Measurements from ENCODE around the gene FBXL15. TPM values are rescaled to one million over a fixed set of nuclear protein-coding genes. Genes with fewer than 3 reads are reported as not detected.

The FBXL15 gene
- total and polyA plus RNA-seq, 2 experiments from 2014 or later, result 18.5 to 36.1 TPM

DNA sequence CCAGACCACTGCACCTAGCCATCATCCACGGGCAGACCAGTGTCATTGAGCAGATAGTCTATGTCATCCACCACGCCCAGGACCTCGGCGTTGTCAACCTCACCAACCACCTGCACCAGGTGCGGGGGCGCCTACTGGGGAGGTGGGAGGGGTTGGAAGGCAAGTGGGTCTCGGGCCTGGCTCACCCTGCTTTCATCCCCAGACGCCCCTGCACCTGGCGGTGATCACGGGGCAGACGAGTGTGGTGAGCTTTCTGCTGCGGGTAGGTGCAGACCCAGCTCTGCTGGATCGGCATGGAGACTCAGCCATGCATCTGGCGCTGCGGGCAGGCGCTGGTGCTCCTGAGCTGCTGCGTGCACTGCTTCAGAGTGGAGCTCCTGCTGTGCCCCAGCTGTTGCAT, 20.6 kb upstream of the FBXL15 start (continued):
- TF ChIP-seq, protein P1, sequence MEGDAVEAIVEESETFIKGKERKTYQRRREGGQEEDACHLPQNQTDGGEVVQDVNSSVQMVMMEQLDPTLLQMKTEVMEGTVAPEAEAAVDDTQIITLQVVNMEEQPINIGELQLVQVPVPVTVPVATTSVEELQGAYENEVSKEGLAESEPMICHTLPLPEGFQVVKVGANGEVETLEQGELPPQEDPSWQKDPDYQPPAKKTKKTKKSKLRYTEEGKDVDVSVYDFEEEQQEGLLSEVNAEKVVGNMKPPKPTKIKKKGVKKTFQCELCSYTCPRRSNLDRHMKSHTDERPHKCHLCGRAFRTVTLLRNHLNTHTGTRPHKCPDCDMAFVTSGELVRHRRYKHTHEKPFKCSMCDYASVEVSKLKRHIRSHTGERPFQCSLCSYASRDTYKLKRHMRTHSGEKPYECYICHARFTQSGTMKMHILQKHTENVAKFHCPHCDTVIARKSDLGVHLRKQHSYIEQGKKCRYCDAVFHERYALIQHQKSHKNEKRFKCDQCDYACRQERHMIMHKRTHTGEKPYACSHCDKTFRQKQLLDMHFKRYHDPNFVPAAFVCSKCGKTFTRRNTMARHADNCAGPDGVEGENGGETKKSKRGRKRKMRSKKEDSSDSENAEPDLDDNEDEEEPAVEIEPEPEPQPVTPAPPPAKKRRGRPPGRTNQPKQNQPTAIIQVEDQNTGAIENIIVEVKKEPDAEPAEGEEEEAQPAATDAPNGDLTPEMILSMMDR (conservative IDR thresholded peaks at IDR 0.05; ENCODE audit: low read depth in 2 of 2), result no peak
- TF ChIP-seq NANOG (IDR thresholded peaks at IDR 0.05; ENCODE audit: borderline replicate concordance) (no peak), STAT1 (IDR thresholded peaks at IDR 0.05; ENCODE audit: unreplicated experiment) (no peak), ZNF331 (CRISPR knock-in tag; IDR thresholded peaks at IDR 0.05; ENCODE audit: low read depth) (no peak), CREB1 (CRISPR knock-in tag; IDR thresholded peaks at IDR 0.05; ENCODE audit: low read depth) (no peak), ZNF114 (CRISPR knock-in tag; IDR thresholded peaks at IDR 0.05) (no peak), JUNB (IDR thresholded peaks at IDR 0.05; ENCODE audit: unreplicated experiment) (no peak)
- TF ChIP-seq, protein P2, sequence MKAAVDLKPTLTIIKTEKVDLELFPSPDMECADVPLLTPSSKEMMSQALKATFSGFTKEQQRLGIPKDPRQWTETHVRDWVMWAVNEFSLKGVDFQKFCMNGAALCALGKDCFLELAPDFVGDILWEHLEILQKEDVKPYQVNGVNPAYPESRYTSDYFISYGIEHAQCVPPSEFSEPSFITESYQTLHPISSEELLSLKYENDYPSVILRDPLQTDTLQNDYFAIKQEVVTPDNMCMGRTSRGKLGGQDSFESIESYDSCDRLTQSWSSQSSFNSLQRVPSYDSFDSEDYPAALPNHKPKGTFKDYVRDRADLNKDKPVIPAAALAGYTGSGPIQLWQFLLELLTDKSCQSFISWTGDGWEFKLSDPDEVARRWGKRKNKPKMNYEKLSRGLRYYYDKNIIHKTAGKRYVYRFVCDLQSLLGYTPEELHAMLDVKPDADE (IDR thresholded peaks at IDR 0.05), result no peak

DNA sequence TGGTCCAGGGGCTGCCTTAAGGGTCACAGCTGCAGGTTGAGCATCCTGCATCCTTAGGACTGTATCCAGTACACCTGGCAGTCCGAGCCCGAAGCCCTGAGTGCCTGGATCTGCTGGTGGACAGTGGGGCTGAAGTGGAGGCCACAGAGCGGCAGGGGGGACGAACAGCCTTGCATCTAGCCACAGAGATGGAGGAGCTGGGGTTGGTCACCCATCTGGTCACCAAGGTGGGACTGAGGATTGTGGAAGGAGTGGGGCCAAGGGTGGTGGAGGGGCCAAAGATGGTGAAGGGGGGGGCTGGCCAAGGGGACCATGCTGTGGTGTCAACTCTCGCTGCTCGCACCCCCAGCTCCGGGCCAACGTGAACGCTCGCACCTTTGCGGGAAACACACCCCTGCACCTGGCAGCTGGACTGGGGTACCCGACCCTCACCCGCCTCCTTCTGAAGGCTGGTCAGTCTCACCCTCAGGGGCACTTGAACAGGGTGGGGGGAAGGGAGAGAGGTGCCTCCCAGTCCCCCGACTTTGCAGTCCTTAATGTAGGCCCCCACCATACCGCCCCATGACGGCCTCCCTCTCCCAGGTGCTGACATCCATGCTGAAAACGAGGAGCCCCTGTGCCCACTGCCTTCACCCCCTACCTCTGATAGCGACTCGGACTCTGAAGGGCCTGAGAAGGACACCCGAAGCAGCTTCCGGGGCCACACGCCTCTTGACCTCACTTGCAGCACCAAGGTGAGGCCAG, 19.9 kb upstream of the FBXL15 start:
- no peak overlapping the region for H3K4me3 ChIP-seq
- Mint-ChIP-seq H3K9me3 (no peaks in the 10 kb centered on the region), H3K27me3 (ENCODE audit: insufficient read depth, low read depth, poor library complexity) (peaks cover 28% of the 10 kb centered on the region), H3K27ac (no peak overlapping the region), H3K4me1 (peaks cover 12% of the 10 kb centered on the region; the same call in 2 of the 3 replicates), H3K4me3 (no peak overlapping the region; the same call in 2 of the 3 replicates), H3K36me3 (ENCODE audit: low read depth) (no peaks in the 10 kb centered on the region; the same call in 2 of the 3 replicates)
- H3F3A ChIP-seq (replicated peaks; ENCODE audit: low read depth), result 0 out of 2 replicates have a peak, but pooled peaks cover 11% of the 10 kb centered on the region
- H3K4me2 ChIP-seq, result no peak overlapping the region
- 0 out of 2 replicates have a peak, but pooled peaks cover 6% of the 10 kb centered on the region for H3K27me3 ChIP-seq (ENCODE audit: insufficient read depth)
- no peak for TF ChIP-seq JUNB (IDR thresholded peaks at IDR 0.05; ENCODE audit: unreplicated experiment)
- no peak for TF ChIP-seq ZNF331 (CRISPR knock-in tag; IDR thresholded peaks at IDR 0.05; ENCODE audit: low read depth)
- no peak for TF ChIP-seq EZH2 (IDR thresholded peaks at IDR 0.05; ENCODE audit: low read depth, unreplicated experiment)
- no peak for TF ChIP-seq EZH2phosphoT487 (IDR thresholded peaks at IDR 0.05; ENCODE audit: unreplicated experiment)
- no peak for TF ChIP-seq ZNF114 (CRISPR knock-in tag; IDR thresholded peaks at IDR 0.05)
- no peak for TF ChIP-seq POLR2AphosphoS5 (IDR thresholded peaks at IDR 0.05; ENCODE audit: low read depth)
- TF ChIP-seq, protein P3, sequence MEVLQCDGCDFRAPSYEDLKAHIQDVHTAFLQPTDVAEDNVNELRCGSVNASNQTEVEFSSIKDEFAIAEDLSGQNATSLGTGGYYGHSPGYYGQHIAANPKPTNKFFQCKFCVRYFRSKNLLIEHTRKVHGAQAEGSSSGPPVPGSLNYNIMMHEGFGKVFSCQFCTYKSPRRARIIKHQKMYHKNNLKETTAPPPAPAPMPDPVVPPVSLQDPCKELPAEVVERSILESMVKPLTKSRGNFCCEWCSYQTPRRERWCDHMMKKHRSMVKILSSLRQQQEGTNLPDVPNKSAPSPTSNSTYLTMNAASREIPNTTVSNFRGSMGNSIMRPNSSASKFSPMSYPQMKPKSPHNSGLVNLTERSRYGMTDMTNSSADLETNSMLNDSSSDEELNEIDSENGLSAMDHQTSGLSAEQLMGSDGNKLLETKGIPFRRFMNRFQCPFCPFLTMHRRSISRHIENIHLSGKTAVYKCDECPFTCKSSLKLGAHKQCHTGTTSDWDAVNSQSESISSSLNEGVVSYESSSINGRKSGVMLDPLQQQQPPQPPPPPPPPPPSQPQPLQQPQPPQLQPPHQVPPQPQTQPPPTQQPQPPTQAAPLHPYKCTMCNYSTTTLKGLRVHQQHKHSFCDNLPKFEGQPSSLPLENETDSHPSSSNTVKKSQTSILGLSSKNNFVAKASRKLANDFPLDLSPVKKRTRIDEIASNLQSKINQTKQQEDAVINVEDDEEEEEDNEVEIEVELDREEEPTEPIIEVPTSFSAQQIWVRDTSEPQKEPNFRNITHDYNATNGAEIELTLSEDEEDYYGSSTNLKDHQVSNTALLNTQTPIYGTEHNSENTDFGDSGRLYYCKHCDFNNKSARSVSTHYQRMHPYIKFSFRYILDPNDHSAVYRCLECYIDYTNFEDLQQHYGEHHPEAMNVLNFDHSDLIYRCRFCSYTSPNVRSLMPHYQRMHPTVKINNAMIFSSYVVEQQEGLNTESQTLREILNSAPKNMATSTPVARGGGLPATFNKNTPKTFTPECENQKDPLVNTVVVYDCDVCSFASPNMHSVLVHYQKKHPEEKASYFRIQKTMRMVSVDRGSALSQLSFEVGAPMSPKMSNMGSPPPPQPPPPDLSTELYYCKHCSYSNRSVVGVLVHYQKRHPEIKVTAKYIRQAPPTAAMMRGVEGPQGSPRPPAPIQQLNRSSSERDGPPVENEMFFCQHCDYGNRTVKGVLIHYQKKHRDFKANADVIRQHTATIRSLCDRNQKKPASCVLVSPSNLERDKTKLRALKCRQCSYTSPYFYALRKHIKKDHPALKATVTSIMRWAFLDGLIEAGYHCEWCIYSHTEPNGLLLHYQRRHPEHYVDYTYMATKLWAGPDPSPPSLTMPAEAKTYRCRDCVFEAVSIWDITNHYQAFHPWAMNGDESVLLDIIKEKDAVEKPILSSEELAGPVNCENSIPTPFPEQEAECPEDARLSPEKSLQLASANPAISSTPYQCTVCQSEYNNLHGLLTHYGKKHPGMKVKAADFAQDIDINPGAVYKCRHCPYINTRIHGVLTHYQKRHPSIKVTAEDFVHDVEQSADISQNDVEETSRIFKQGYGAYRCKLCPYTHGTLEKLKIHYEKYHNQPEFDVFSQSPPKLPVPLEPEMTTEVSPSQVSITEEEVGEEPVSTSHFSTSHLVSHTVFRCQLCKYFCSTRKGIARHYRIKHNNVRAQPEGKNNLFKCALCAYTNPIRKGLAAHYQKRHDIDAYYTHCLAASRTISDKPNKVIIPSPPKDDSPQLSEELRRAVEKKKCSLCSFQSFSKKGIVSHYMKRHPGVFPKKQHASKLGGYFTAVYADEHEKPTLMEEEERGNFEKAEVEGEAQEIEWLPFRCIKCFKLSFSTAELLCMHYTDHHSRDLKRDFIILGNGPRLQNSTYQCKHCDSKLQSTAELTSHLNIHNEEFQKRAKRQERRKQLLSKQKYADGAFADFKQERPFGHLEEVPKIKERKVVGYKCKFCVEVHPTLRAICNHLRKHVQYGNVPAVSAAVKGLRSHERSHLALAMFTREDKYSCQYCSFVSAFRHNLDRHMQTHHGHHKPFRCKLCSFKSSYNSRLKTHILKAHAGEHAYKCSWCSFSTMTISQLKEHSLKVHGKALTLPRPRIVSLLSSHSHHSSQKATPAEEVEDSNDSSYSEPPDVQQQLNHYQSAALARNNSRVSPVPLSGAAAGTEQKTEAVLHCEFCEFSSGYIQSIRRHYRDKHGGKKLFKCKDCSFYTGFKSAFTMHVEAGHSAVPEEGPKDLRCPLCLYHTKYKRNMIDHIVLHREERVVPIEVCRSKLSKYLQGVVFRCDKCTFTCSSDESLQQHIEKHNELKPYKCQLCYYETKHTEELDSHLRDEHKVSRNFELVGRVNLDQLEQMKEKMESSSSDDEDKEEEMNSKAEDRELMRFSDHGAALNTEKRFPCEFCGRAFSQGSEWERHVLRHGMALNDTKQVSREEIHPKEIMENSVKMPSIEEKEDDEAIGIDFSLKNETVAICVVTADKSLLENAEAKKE (CRISPR knock-in tag; IDR thresholded peaks at IDR 0.05), result no peak
- TF ChIP-seq, protein P1 (conservative IDR thresholded peaks at IDR 0.05; ENCODE audit: low read depth in 2 of 2), result no peak
- DNase-seq (ENCODE audit: low spot score), result no peak
- no peaks in the 10 kb centered on the region; the same call in 1 of the 2 replicates for H4K20me1 ChIP-seq (replicated peaks; ENCODE audit: insufficient read depth)
- H2AFZ ChIP-seq, result no peak overlapping the region
- no peaks in the 10 kb centered on the region for H3K9me2 ChIP-seq (ENCODE audit: insufficient read depth)
- no peak overlapping the region for H3K27ac ChIP-seq (ENCODE audit: low read depth)
- H3K79me2 ChIP-seq (replicated peaks; ENCODE audit: insufficient read depth), result no peaks in the 10 kb centered on the region
- peaks cover 3% of the 10 kb centered on the region; the same call in 1 of the 2 replicates for H3K4me1 ChIP-seq (ENCODE audit: insufficient read depth)
- no peaks in the 10 kb centered on the region for H3K36me3 ChIP-seq (ENCODE audit: insufficient read depth)
- ATAC-seq, result no peak
